H1 (cell line): ENCODE measurements around the gene MACROD1. TPM values are rescaled to one million over a fixed set of nuclear protein-coding genes. Genes with fewer than 3 reads are reported as not detected.

Experiments used
- CTCF ChIA-PET: fragments of 300-600 bp; sonication (Branson Sonifier 250); formaldehyde crosslinking; loops from one replicate; lab custom pipeline; 2021; ENCODE audit not compliant: partially characterized antibody; lab: Charles Lee
- POLR2A ChIA-PET: fragments of 300-600 bp; sonication (Branson Sonifier 250); formaldehyde crosslinking; loops from one replicate; lab custom pipeline; 2021; ENCODE audit warnings: inconsistent platforms; ENCODE audit not compliant: partially characterized antibody; lab: Charles Lee
- DNase-seq, 2 experiments: peaks; one replicate each; pipeline versions ENCODE4 v3.0.0 to v3.0.0-alpha.2; 2010 to 2022; ENCODE audit warnings: low spot score in 2 of 2, low read depth in 1 of 2, mixed read lengths in 1 of 2
- FAIRE-seq: peaks from 2 replicates; lab custom pipeline; 2011; peaks lifted over from hg19 to GRCh38; lab: Jason Lieb, UNC
- H2AFZ ChIP-seq: 2 replicates; pipeline ENCODE4 v1.8.1; 2012; ENCODE audit warnings: low read length, inconsistent platforms
- H2AK5ac ChIP-seq: 2 replicates; pipeline ENCODE4 v1.6.1; 2013; ENCODE audit warnings: low read depth, low read length
- H2BK120ac ChIP-seq: replicated peaks from 2 replicates; pipeline ENCODE3; 2013; ENCODE audit warnings: low read depth, low read length, inconsistent platforms
- H2BK12ac ChIP-seq: 2 replicates; pipeline ENCODE4 v1.6.1; 2013; ENCODE audit warnings: low read depth, low read length
- H2BK15ac ChIP-seq: 2 replicates; pipeline ENCODE4 v1.6.1; 2013; ENCODE audit warnings: low read length
- H2BK20ac ChIP-seq: 2 replicates; pipeline ENCODE4 v1.6.1; 2013; ENCODE audit warnings: low read length
- H2BK5ac ChIP-seq: 2 replicates; pipeline ENCODE4 v1.6.1; 2013; ENCODE audit warnings: low read depth, low read length
- H3K14ac ChIP-seq: 2 replicates; pipeline ENCODE4 v1.6.1; 2013; ENCODE audit warnings: inconsistent platforms; ENCODE audit not compliant: insufficient read length
- H3K18ac ChIP-seq: 2 replicates; pipeline ENCODE4 v1.6.1; 2013; ENCODE audit warnings: low read length; ENCODE audit errors: extremely low read depth
- H3K23ac ChIP-seq: 2 replicates; pipeline ENCODE4 v1.6.1; 2013; ENCODE audit warnings: inconsistent platforms; ENCODE audit not compliant: insufficient read length
- H3K23me2 ChIP-seq: 2 replicates; pipeline ENCODE4 v1.6.1; 2013; ENCODE audit warnings: low read depth, low read length
- H3K27ac ChIP-seq: 2 replicates; pipeline ENCODE4 v1.6.1; 2011; ENCODE audit warnings: low read depth, low read length, inconsistent platforms
- H3K27me3 ChIP-seq, 4 experiments: replicated peaks in 1 of 4; 1 replicate in 1 of 4; 2 replicates in 3 of 4; pipeline versions ENCODE4 v1.6.1 to v1.8.1; 2011 to 2013; ENCODE audit warnings: low read length in 3 of 4, mild to moderate bottlenecking in 3 of 4, inconsistent platforms in 2 of 4, mixed read lengths in 2 of 4, moderate library complexity in 1 of 4; ENCODE audit not compliant: control insufficient read depth in 3 of 4, insufficient read depth in 3 of 4; ENCODE audit errors: extremely low read depth in 1 of 4
- H3K36me3 ChIP-seq, 4 experiments: 2 replicates each; pipeline versions ENCODE4 v1.6.1 to v1.8.1; 2011 to 2013; ENCODE audit warnings: mild to moderate bottlenecking in 4 of 4, low read length in 3 of 4, moderate library complexity in 2 of 4, control low read depth in 1 of 4, inconsistent platforms in 1 of 4; ENCODE audit not compliant: insufficient read depth in 4 of 4, control insufficient read depth in 2 of 4
- H3K4ac ChIP-seq: replicated peaks from 2 replicates; pipeline ENCODE3; 2013; ENCODE audit warnings: low read length, low read depth, mixed read lengths, inconsistent platforms; ENCODE audit not compliant: insufficient read length
- H3K4me1 ChIP-seq, 4 experiments: replicated peaks in 1 of 4; 1 replicate in 1 of 4; 2 replicates in 3 of 4; pipeline versions ENCODE4 v1.6.1 to v1.8.1; 2011 to 2013; ENCODE audit warnings: low read length in 3 of 4, inconsistent platforms in 2 of 4, mixed read lengths in 1 of 4; ENCODE audit not compliant: insufficient read depth in 4 of 4, control insufficient read depth in 3 of 4
- H3K4me2 ChIP-seq, 2 experiments: 2 replicates each; pipeline versions ENCODE4 v1.6.1 to v1.8.1; 2011 to 2013; ENCODE audit warnings: low read depth in 2 of 2, low read length in 2 of 2, control low read depth in 1 of 2, inconsistent platforms in 1 of 2, mild to moderate bottlenecking in 1 of 2; ENCODE audit not compliant: insufficient read depth in 1 of 2
- H3K4me3 ChIP-seq, 4 experiments: fragments of 200-600, 300-600 bp in 1 of 4; sonication (generic), shearing (Covaris generic), sonication (Bioruptor Twin) in 1 of 4; 2 replicates each; pipeline versions ENCODE4 v1.5.1 to v1.8.1; 2011 to 2016; ENCODE audit warnings: low read length in 4 of 4, low read depth in 3 of 4, control low read depth in 2 of 4, inconsistent platforms in 2 of 4, mild to moderate bottlenecking in 2 of 4, mixed read lengths in 1 of 4, moderate library complexity in 1 of 4; ENCODE audit not compliant: insufficient read depth in 2 of 4; ENCODE audit errors: extremely low read depth in 1 of 4
- H3K56ac ChIP-seq: replicated peaks from 2 replicates; pipeline ENCODE3; 2013; ENCODE audit warnings: low read depth, mild to moderate bottlenecking, mixed read lengths, low read length, inconsistent platforms; ENCODE audit not compliant: insufficient read length
- H3K79me1 ChIP-seq: 2 replicates; pipeline ENCODE4 v1.6.1; 2013; ENCODE audit warnings: low read depth, low read length, control low read depth
- H3K79me2 ChIP-seq, 2 experiments: 2 replicates each; pipeline versions ENCODE4 v1.6.1 to v1.8.1; 2012 to 2013; ENCODE audit warnings: low read length in 2 of 2, mild to moderate bottlenecking in 2 of 2, inconsistent platforms in 1 of 2; ENCODE audit not compliant: insufficient read depth in 2 of 2, control insufficient read depth in 1 of 2
- H3K9ac ChIP-seq, 4 experiments: replicated peaks in 1 of 4; 1 replicate in 1 of 4; 2 replicates in 3 of 4; pipeline versions ENCODE4 v1.6.1 to v1.8.1; 2011 to 2013; ENCODE audit warnings: low read depth in 3 of 4, low read length in 3 of 4, control low read depth in 2 of 4, mild to moderate bottlenecking in 2 of 4, moderate library complexity in 2 of 4, inconsistent platforms in 1 of 4; ENCODE audit errors: extremely low read depth in 1 of 4
- H3K9me3 ChIP-seq, 2 experiments: 2 replicates each; pipeline versions ENCODE4 v1.6.1 to v1.8.1; 2012 to 2013; ENCODE audit warnings: mild to moderate bottlenecking in 2 of 2, moderate library complexity in 2 of 2, control low read depth in 1 of 2, inconsistent platforms in 1 of 2, low read depth in 1 of 2, low read length in 1 of 2, mixed read lengths in 1 of 2; ENCODE audit not compliant: insufficient read depth in 2 of 2
- H4K20me1 ChIP-seq, 2 experiments: replicated peaks in 1 of 2; 2 replicates each; pipeline versions ENCODE3 to v1.8.1; 2011 to 2013; ENCODE audit warnings: inconsistent platforms in 2 of 2, low read length in 2 of 2, mild to moderate bottlenecking in 1 of 2; ENCODE audit not compliant: insufficient read depth in 2 of 2, control insufficient read depth in 1 of 2
- H4K5ac ChIP-seq: 2 replicates; pipeline ENCODE4 v1.6.1; 2013; ENCODE audit warnings: low read length, low read depth, mixed read lengths, inconsistent platforms; ENCODE audit not compliant: insufficient read length
- H4K8ac ChIP-seq: 2 replicates; pipeline ENCODE4 v1.8.0; 2013; ENCODE audit warnings: mild to moderate bottlenecking, moderate library complexity, low read length, inconsistent platforms; ENCODE audit not compliant: insufficient read depth; ENCODE audit errors: extremely low read depth
- H4K91ac ChIP-seq: replicated peaks from 2 replicates; pipeline ENCODE3; 2013; ENCODE audit warnings: low read length, mixed read lengths, inconsistent platforms; ENCODE audit not compliant: insufficient read length
- HDAC6 ChIP-seq: IDR thresholded peaks from one replicate; pipeline ENCODE4 v1.7.1; 2012; ENCODE audit warnings: low read depth, mild to moderate bottlenecking, inconsistent platforms, low read length, moderate library complexity
- TAF7 ChIP-seq: optimal IDR thresholded peaks from 2 replicates; pipeline ENCODE3; 2011; ENCODE audit warnings: low read depth, mild to moderate bottlenecking, inconsistent platforms, low read length, moderate library complexity, borderline replicate concordance
- WGBS, 2 experiments: shearing (Covaris generic) in 1 of 2; methylation state at CpG; one replicate each; pipeline versions ENCODE4 v1.1.6 to v1.1.7; 2013 to 2015; ENCODE audit warnings: low lambda C conversion rate in 2 of 2, mixed read lengths in 2 of 2, inconsistent platforms in 1 of 2, low coverage in 1 of 2, missing lambda C conversion rate in 1 of 2; ENCODE audit not compliant: insufficient replicate concordance in 2 of 2, insufficient coverage in 1 of 2, insufficient read length in 1 of 2; ENCODE audit errors: extremely low coverage in 1 of 2, missing lambda C conversion rate in 1 of 2; 5-methylcytosine and 5-hydroxymethylcytosine counted together
- polyA plus RNA-seq, 7 experiments: library from polyadenylated mRNA; depleted of rRNA in 3 of 7; stranded (reverse) in 5 of 7; unstranded in 2 of 7; fragments of >200 nt in 5 of 7; fragments of 200-250 nt in 2 of 7; gene quantifications; 1 replicate in 5 of 7; 2 replicates in 1 of 7; 4 replicates in 1 of 7; pipeline versions ENCODE4 v1.2.1 to v1.2.3, GENCODE V29; 2011 to 2013; ENCODE audit warnings: missing spikeins in 2 of 7, mixed read lengths in 2 of 7
- total RNA-seq: library from RNA; stranded (reverse); fragmentation: NEBNext Ultra II Directional; extraction: Animal tissue kit (Norgen Biotek cat#: 25700); gene quantifications from 2 replicates; pipeline ENCODE4 v1.2.1, GENCODE V29; 2021

Gene MACROD1
- total and polyA plus RNA-seq, 2 of the 8 experiments (the other 6 are each of a cell fraction or from before 2014, with no cell fraction given) = 19.5 to 34.1 TPM

- H2AFZ ChIP-seq = no peak overlapping the region
- H2BK15ac ChIP-seq = no peak overlapping the region; the same call in 1 of the 2 replicates
- no peak overlapping the region for H3K27ac ChIP-seq
- no peak overlapping the region for H3K18ac ChIP-seq
- H3K14ac ChIP-seq = no peak overlapping the region
- H3K4me2 ChIP-seq = no peak overlapping the region
- CTCF ChIA-PET = interaction anchor here (0.6 to 21.2 kb wide), 11 partner anchors 13 to 140 kb away, joined by 3 to 291 read pairs (median 14); no protein-coding TSS in a partner anchor
- no peaks in the 10 kb centered on the region for H3K36me3 ChIP-seq
- no peaks in the 10 kb centered on the region for H3K79me2 ChIP-seq
- H2BK20ac ChIP-seq = 0 out of 2 replicates have a peak overlapping the region, but pooled peaks have one; percentile 61
- peaks cover 11 to 31% of the 10 kb centered on the region in 2 experiments for H4K20me1 ChIP-seq
- no peak overlapping the region for H3K56ac ChIP-seq
- no peak overlapping the region for H2AK5ac ChIP-seq
- FAIRE-seq = no peak
- peaks cover 4 to 17% (median 9%) of the 10 kb centered on the region in 4 experiments; a peak in 6 of 7 replicates for H3K4me1 ChIP-seq
- H3K4me3 ChIP-seq = no peak overlapping the region
- 89% methylated on average over 13 of the region's 16 CpGs; no CpG with 5 or more reads in 1 of the 2 experiments for WGBS, 2 experiments
- TF ChIP-seq HDAC6 (no peak), TAF7 (no peak)
- TF ChIP-seq, all 59 proteins: peak for 0
- Histone ChIP-seq H4K8ac (no peak overlapping the region), H3K9me3 (no peaks in the 10 kb centered on the region), H3K79me1 (no peaks in the 10 kb centered on the region), H2BK5ac (no peak overlapping the region), H3K9ac (no peak overlapping the region), H3K23ac (no peak overlapping the region), H4K91ac (no peak overlapping the region), H2BK120ac (no peak overlapping the region), H3K27me3 (peaks cover 56 to 92% (median 85%) of the 10 kb centered on the region in 4 experiments), H3K4ac (no peak overlapping the region), H4K5ac (no peak overlapping the region), H2BK12ac (peak overlapping the region; percentile 80; the same call in 1 of the 2 replicates), H3K23me2 (peaks cover 7% of the 10 kb centered on the region; the same call in 1 of the 2 replicates)
- POLR2A ChIA-PET = interaction anchor here (0.9 to 1.6 kb wide), 6 partner anchors 10 to 145 kb away, joined by 3 to 6 read pairs (median 3); no protein-coding TSS in a partner anchor
- no peak for DNase-seq
Observed at GRCh38 chr11:64039012-64039665, 126.8 kb downstream of the MACROD1 start.
